ENCODE measurements around the gene IL36G.

The IL36G gene

DNA sequence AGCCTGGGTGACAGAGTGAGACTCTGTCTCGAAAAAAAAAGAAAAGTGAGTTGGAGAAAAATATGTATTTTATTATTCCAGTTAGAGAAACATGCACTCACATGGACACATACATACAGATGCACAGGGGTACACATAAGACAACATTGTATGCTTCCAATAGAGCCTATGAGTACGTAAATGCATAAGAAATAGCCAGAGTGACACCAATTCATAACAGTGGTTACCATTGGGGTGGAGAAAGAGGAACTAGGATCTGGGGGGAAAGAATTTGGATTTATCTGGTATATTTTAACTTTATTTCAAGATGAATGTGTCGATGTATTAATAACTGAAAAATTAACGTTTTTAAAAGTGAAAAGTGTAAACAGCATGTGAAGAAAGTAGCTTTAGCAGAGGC, 43.5 kb downstream of the IL36G start:
- no peak for DNase-seq

DNA sequence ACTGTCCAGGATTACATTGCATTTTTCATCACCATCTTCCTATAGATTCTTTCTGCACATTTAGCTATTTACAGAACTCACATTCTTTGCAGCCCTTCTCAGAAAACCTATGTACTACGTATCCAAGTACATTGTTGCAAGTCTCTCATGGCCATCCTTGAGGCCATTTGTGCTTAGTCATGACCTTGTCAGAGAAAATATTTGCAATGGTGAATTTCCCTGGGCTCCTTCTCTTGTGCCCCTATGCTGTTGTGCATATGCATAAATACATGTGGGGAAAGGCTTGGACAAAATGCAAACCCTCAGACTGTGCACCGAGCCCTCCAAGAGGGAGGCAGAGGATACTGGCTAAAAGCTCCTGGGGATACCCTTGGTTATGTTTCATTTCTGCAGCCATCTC, 47.0 kb downstream of the IL36G start:
- DNase-seq: no peak

DNA sequence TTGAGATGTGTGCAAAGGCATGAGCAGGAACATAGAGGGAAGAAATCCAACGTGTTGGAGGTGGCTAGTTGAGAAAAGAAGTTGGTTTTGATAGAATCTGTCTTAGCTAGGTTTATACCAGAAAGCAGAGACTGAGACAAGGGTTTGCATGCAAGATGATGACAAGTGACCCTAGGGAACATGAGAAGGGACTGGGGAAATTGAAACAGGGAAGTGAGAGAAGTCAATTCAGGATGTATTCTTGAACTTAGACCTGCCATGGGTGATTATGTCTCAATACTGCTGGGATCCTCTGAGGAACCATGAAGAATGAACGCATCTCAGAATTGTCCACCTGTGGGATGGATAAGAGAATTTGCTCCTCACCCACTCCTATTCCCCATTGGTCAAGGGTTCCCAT, 47.9 kb downstream of the IL36G start:
- DNase-seq: no peak

DNA sequence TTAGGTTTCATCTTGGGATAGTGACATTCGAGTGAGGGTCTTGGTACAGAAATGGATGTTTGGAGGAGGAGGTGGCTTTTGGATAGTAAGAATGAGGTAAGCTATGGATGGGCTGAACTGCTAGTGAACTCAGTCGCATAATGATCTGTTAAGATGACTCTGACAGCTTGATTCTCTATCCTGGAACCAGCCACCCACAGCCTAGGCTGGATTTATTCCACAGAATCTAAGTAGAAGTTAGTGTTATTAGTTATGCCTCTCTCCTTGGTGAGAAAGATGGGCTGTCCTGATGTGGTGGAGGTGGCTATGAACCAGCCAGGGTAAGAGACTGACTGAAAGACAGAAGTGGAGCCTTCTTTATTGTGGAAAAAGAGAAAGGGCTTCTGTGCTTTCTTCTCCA, 49.9 kb downstream of the IL36G start:
- DNase-seq: no peak

DNA sequence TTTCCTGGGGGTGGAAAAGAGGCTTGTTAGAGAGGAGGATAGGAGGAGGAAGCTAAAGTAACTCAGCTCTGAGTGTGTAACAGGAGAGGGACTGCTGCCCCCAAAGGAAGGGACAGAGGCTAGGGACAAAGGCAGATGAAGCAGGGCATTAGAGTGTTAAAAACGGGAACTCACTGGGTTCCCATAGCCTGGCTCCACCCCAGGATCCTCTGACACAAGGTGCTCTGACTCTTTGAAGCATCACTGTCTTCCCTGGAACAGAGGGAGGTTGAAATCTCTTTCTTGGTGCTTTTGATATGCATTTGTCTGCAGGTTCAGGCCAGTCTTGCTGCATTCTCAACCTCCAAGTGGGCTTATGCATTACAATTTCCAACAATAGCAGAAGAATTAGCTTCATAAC, 50.3 kb downstream of the IL36G start:
- no peak for DNase-seq

DNA sequence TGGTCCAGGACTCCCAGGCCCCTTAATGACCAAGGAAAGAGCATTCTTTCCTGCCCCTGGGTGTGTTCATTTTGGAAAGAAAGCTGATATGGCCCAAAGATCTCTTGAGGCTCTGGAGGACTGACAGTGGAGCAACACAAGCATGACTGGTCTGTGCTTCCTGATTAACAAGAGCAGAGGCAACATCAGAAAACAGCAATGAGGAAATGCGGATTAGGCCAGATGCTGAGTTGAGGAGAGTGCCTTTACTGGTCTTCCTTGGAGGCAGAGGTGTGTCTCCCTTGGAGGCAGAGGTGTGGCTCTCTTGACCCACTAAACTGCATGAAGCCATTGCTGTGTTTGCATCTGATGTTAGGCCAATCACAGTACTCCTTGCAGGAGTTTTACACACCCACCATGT, 54.9 kb downstream of the IL36G start:
- DNase-seq: no peak

DNA sequence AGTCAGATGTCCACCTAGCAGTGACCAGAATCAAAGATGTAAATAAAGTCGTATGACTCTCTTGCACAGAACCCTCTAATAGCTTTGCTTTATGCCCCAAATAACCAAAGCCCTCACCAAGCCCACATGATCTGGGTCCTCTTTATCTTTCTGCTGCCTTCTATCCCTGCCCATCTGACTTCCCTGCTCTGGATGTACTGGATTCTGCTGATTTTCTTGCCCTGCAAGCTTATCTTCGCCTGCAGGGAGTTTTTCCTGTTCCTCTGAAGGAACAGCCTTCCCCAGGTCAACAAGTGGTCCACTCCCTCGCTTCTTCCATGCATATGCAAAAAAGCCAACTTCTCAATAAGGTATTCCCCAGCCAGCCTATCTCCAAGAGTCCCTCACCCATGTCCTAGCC, 56.2 kb downstream of the IL36G start:
- DNase-seq: no peak
